Breast epithelium (tissue), 4 donors: ENCODE results near the gene BAZ2A. TPM values are rescaled to one million over a fixed set of nuclear protein-coding genes. Genes with fewer than 3 reads are reported as not detected.
"Not testable (repeated sequence)": the region's sequence is repeated elsewhere in the genome, so short reads cannot be mapped to it uniquely, and the experiment has no call there.

ENCODE experiments used
- DNase-seq, 2 donors: peaks; one replicate each; pipeline ENCODE4 v3.0.0-alpha.2; 2019; ENCODE audit warnings: low spot score in 2 of 2
- H3K27ac ChIP-seq, 2 donors: fragments of 200-600 bp; sonication (generic) in 1 of 2; one replicate each; pipeline ENCODE4 v1.5.1; 2016 to 2019; ENCODE audit warnings: mild to moderate bottlenecking in 1 of 2
- H3K27me3 ChIP-seq, 2 donors: fragments of 200-600 bp; sonication (generic) in 1 of 2; one replicate each; pipeline versions ENCODE4 v1.5.1 to v1.6.0; 2017 to 2019; ENCODE audit warnings: control low read depth in 1 of 2, mild to moderate bottlenecking in 1 of 2
- H3K36me3 ChIP-seq: fragments of 200-600 bp; one replicate; pipeline ENCODE4 v1.5.1; 2019
- H3K4me1 ChIP-seq, 2 donors: fragments of 200-600 bp; sonication (generic); one replicate each; pipeline ENCODE4 v1.5.1; 2016 to 2019; ENCODE audit warnings: control low read depth in 1 of 2
- H3K4me3 ChIP-seq, 3 donors: fragments of 200-600 bp; sonication (generic); 1 replicate in 2 of 3; 2 replicates in 1 of 3; pipeline ENCODE4 v1.5.1; 2016 to 2019; ENCODE audit warnings: mild to moderate bottlenecking in 3 of 3, moderate library complexity in 2 of 3
- H3K9me3 ChIP-seq, 2 donors: fragments of 200-600 bp; sonication (generic) in 1 of 2; one replicate each; pipeline ENCODE4 v1.5.1; 2016 to 2019; ENCODE audit warnings: control low read depth in 1 of 2
- CTCF ChIP-seq, 3 donors: fragments of 450-650 bp; IDR thresholded peaks; one replicate each; pipeline ENCODE4 v1.5.1; 2016 to 2017; ENCODE audit warnings: antibody characterized with exemption in 3 of 3, mild to moderate bottlenecking in 3 of 3, moderate library complexity in 3 of 3
- POLR2A ChIP-seq: fragments of 450-650 bp; IDR thresholded peaks from one replicate; pipeline ENCODE4 v1.6.1; 2016; ENCODE audit warnings: antibody characterized with exemption, mild to moderate bottlenecking, moderate library complexity
- POLR2AphosphoS5 ChIP-seq, 3 donors: sonication (generic); formaldehyde crosslinking; IDR thresholded peaks; one replicate each; pipeline ENCODE4 v1.6.1; 2017; ENCODE audit warnings: antibody characterized with exemption in 3 of 3
- intact Hi-C: fragments of 100-400 bp; cut with DNase I; formaldehyde crosslinking; loops from one replicate; pipeline ENCODE4 v1.15.1; 2023; ENCODE audit warnings: low total_unique reads
- total RNA-seq, 3 donors: library from RNA; depleted of rRNA; stranded (reverse); fragments of >200 nt; gene quantifications; one replicate each; pipeline ENCODE4 v1.1.0, GENCODE V29; 2016

Gene BAZ2A
- total RNA-seq, 3 donors from 2014 or later, result 80.2 to 104 (median 81.0) TPM

GRCh38 chr12:56657416-56658379, 27.6 kb upstream of the BAZ2A start:
- H3K36me3 ChIP-seq, result no peaks in the 10 kb centered on the region
- intact Hi-C loops, result no loop called here
- H3K9me3 ChIP-seq, result peaks cover 0 to 7% of the 10 kb centered on the region in 2 donors
- H3K4me3 ChIP-seq, result no peak overlapping the region
- DNase-seq, result no peak
- H3K27me3 ChIP-seq, result no peaks in the 10 kb centered on the region
- no peak for TF ChIP-seq POLR2A
- TF ChIP-seq POLR2AphosphoS5 (IDR thresholded peaks at IDR 0.05), result no peak
- TF ChIP-seq CTCF (IDR thresholded peaks at IDR 0.05), result no peak
- no peak overlapping the region for H3K27ac ChIP-seq
- no peaks in the 10 kb centered on the region for H3K4me1 ChIP-seq

DNA sequence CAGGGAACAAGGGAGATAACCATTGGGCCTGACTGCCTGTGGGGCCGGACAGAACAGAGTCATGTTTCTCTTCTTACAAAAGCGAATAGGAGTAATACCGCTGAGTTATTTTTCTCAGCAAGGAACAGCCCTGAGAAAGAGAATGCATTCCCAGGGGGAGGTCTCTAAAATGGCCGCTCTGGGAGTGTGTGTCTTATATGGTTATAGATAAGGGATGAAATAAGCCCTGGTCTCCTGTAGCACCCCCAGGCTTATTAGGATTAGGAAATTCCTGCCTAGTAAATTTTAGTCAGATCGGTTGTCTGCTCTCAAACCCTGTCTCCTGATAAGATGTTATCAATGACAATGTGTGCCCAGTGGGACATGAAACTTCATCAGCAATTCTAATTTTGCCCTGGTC, 23.7 kb upstream of the BAZ2A start:
- H3K9me3 ChIP-seq, H3K36me3 ChIP-seq, H3K27me3 ChIP-seq, intact Hi-C loops, H3K27ac ChIP-seq, H3K4me1 ChIP-seq, DNase-seq, H3K4me3 ChIP-seq: not testable (repeated sequence)

DNA sequence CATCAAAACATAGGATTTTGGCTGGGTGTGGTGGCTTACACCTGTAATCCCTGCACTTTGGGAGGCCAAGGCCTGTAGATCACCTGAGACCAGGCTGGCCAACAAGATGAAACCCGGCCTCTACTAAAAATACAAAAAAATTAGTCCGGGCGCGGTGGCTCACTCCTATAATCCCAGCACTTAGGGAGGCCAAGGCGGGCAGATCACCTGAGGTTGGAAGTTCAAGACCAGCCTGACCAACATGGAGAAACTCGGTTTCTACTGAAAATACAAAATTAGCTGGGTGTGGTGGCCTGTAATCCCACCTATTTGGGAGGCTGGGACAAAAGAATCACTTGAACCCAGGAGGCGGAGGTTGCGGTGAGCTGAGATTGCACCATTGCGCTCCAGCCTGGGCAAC, 17.9 kb upstream of the BAZ2A start:
- intact Hi-C loops, result not testable (repeated sequence)

DNA sequence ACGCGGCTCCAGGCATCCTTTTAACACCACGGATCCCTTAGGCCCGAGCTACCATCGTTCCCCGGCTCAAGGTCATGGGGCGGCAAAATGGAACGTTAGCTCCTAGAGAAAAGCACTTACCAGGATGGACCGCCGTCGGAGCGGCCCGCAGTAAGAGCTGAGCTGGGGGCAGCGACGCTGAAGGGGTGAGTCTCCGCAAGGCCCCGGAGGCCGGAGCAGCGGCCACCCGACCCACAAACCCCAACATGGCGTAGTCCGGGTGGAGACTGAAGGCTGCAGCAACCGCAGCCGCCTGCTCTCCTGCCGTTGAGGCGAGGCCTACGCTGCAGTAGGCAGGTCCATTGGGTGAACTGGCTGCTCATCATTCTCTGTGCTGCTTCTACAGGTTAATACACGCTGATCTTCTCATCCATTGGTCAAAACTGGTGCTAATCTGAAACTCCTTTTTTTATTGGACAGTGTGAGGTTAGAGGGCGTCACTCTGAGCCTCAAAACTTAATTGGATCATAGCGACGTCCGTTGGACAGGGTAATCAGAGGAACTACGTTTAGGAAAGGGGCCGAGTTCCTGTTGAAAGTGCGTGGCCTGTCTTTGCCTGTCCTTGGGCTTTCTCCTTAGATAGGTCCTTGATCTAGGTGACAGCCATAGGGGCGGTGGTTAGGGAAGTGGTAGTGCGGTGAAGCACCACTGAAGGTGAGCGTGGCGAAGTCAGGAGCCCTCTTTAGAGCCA, 15.8 kb upstream of the BAZ2A start, which contains the start of gene ATP5F1B:
Gene ATP5F1B (minus strand): TSS at position 268 of the 730 bp plus-strand sequence. CDS start 21 bp downstream, at position 247.
- peaks cover 0 to 3% of the 10 kb centered on the region in 2 donors for H3K4me1 ChIP-seq
- peak; percentile 92 for TF ChIP-seq POLR2A
- TF ChIP-seq CTCF (IDR thresholded peaks at IDR 0.05), result peak in 1 of 3 donors; percentile 19
- TF ChIP-seq POLR2AphosphoS5 (IDR thresholded peaks at IDR 0.05), result peak; percentile 88 to 98 (median 94)
- DNase-seq, result peak; percentile 89 to 98
- H3K27me3 ChIP-seq, result no peaks in the 10 kb centered on the region
- peak within 1 kb of the TSS; percentile 92 to 94 for H3K27ac ChIP-seq
- peak within 1 kb of the TSS; percentile 90 to 97 (median 91) for H3K4me3 ChIP-seq
- H3K36me3 ChIP-seq, result peaks cover 10% of the 10 kb centered on the region
- H3K9me3 ChIP-seq, result no peaks in the 10 kb centered on the region
- intact Hi-C loops, result no loop called here

More for the DNA sequence above, 17.9 kb upstream of the BAZ2A start:
- not testable (repeated sequence) for H3K4me1 ChIP-seq, H3K27ac ChIP-seq, H3K9me3 ChIP-seq, H3K36me3 ChIP-seq, H3K27me3 ChIP-seq, DNase-seq, H3K4me3 ChIP-seq

DNA sequence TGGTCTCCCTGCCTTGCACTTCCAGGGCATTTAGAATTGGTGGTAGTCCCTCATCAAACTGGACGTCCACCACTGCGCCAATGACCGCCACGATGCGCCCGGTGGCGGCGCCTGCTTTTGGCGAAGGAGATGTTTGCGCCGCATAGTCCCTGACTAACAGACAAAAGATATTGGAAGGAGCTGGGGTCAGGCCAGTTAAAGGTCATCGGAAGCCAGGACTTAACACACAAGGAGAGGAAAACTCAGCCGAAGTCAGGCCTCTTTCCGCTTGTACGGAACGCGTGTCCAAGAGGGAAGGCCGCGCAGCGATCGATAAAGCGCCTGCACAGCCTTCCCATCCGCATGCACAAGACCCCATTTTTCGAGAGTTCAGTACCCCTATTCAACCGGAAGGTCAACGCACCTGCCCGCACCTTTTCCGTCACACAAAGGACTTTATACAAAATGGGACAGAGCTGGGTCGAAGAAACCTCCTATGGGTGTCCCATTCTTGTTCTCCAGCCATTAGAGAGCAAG, 15.1 kb upstream of the BAZ2A start:
- peak overlapping the region; percentile 90 to 97 (median 91) for H3K4me3 ChIP-seq
- H3K4me1 ChIP-seq, result peaks cover 0 to 3% of the 10 kb centered on the region in 2 donors
- H3K36me3 ChIP-seq, result peaks cover 10% of the 10 kb centered on the region
- no peak for DNase-seq
- H3K27ac ChIP-seq, result peak overlapping the region; percentile 92 to 94
- no peaks in the 10 kb centered on the region for H3K9me3 ChIP-seq
- intact Hi-C loops, result no loop called here
- no peaks in the 10 kb centered on the region for H3K27me3 ChIP-seq
- TF ChIP-seq CTCF (IDR thresholded peaks at IDR 0.05) (peak in 2 of 3 donors; percentile 19 to 30), POLR2AphosphoS5 (IDR thresholded peaks at IDR 0.05) (no peak)
